ENCODE data around the gene MEGF11.

DNA sequence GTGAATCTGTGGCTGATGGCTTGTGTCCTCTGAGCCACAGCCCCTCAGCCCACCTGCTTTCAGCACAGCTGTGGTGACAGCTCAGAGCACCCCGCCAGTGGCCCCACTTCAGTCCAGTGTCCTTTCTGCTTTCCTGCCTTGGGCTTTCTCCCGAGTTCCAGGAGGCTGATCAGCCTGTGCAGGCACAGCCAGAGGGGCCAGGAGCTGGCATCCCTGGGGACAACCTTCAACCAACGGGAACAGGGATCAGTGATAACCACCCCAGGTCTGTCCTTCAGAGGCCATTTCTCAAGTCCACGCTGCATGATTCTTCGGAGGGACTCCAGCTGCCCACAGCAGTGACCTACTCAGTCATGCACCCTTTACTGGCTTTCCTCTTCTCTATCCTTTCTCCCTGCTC is 217.6 kb downstream of the MEGF11 start:
- TF ChIP-seq, protein P1, sequence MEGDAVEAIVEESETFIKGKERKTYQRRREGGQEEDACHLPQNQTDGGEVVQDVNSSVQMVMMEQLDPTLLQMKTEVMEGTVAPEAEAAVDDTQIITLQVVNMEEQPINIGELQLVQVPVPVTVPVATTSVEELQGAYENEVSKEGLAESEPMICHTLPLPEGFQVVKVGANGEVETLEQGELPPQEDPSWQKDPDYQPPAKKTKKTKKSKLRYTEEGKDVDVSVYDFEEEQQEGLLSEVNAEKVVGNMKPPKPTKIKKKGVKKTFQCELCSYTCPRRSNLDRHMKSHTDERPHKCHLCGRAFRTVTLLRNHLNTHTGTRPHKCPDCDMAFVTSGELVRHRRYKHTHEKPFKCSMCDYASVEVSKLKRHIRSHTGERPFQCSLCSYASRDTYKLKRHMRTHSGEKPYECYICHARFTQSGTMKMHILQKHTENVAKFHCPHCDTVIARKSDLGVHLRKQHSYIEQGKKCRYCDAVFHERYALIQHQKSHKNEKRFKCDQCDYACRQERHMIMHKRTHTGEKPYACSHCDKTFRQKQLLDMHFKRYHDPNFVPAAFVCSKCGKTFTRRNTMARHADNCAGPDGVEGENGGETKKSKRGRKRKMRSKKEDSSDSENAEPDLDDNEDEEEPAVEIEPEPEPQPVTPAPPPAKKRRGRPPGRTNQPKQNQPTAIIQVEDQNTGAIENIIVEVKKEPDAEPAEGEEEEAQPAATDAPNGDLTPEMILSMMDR (conservative IDR thresholded peaks at IDR 0.05; ENCODE audit: low read length): no peak
- TF ChIP-seq EZH2phosphoT487 (IDR thresholded peaks at IDR 0.05; ENCODE audit: borderline replicate concordance, low read depth, low read length): no peak
